ENCODE results near the gene PSMG4.

The PSMG4 gene

DNA sequence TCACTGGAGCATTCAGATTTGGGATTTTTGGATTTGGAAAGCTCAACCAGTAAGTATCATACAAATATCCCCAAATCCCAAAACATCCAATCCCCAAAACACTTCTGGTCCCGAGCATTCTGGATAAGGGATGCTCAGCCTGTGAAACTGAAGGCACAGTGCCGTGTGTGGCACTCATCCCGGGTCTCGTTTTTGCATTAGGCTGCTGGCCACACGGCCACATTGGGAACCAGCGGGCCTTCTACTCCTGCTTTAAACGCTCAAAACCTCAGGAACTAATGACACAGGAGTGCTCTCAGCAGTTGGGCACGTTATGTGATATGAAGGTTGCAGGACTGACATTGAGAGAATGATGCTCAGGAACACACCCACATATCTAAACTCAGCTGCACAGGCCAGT is 35.6 kb downstream of the PSMG4 start:
- intact Hi-C loops (cut with DNase I) = no loop called here
- DNase-seq = peak in 13 of 42 donors; percentile 2 to 37 (median 10)

DNA sequence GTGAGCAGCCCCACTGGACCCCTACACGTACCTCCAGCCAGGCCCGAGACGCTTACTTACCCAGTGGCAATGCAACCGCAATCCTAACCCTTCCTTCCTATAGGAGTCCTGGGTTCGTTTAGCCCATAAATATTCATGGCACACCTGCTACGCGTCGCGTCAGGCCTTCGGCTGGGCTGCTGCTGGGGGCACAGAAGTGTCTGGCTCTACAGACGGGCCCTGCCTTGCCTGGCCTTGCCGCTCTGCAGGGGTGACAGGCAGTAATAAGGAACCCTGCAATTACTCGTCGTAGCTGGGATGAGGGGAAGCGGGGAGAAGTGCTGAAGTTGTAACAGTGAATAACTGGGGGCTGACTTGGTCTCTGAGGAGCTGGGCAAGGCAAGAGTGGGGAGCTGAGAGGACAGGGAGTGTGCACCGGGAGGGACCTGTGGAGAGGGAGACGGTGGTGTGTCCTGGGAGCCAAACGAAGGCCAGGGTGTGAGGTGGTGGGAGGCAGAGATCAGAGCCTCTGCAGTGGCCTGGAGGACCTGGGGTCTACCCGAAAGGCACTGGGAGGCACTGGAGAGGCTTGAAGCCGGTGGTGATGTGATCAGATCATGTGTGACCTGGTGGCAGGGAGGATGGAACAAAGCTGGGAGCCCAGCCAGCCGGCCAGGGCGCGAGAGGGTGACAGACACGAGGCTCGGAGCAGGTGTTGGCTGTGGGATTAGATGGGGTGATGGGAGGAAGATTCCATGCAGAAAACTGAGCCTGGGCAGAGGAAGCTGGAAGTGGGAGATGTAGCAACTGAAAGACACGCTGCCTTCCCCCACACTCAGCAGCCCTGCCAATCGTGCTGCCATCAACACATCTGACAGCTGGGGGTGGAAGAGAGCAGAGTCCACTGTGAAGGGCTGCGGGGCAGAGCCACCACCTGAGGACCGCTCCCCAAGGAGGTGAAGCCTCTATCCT is 36.4 kb downstream of the PSMG4 start:
- intact Hi-C loops (cut with DNase I) = no loop called here
- peak in 35 of 42 donors; percentile 33 to 81 (median 54) for DNase-seq

DNA sequence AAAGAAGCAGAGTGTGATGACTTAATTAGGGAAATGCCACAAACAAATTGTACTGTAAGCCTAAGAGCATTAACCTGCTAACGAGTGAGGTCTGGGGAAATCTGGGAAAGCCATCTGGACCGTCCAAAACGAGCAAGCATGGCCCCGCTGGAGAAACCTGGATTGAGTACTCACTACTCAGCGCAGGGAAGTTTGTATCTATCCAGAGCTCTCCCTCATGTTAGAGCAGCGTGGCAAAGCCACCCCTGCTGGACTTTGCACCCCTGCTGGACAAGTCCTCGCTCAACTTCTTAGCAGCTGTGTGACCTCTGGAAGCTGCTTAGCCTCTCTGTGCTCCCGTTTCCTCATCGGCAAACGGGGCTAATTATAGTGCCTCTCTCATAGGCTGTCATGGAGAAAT is 37.3 kb downstream of the PSMG4 start:
- intact Hi-C loops (cut with DNase I) = no loop called here
- DNase-seq = peak in 14 of 42 donors; percentile 3 to 25 (median 8)

DNA sequence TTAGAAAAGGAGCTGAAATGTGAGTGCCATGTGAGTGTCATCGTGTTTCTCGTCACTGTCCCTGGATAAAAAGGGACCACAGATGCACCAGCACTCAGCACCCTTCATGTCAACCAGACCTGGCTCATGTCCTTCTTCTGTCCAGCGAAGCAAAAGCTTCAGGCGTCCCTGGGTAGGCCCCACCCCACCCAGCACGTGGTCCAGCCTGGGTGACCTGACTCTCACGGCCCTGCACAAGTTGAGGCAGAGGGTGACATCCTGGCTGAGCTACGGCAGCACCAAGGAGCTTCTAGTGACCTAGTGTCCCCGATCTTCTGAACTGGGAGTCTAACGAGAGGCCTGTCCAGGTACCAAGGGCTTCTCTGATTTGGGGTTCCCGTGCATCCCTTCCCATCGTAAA is 37.8 kb downstream of the PSMG4 start:
- intact Hi-C loops (cut with DNase I) = no loop called here
- peak in 14 of 42 donors; percentile 1 to 42 (median 12) for DNase-seq

DNA sequence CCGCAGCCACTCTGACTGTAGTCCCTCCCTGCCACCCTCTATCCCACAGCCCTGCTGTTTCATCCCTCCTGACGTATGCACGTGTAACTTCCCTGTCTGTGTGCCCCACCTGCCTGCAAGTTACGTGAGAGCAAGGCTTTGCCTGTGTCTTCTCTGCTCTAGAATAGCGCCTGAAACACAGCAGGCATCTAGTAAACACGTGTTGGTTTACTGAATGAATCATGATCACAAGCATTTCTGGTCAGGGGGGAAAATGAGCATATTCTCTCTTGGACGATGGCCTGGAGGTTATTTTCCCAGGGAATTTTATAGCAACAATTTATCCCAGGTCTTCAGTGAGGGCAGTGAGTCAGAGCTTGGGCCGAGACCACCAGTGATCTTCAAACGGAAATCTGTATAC is 38.3 kb downstream of the PSMG4 start:
- DNase-seq = peak in 8 of 42 donors; percentile 3 to 28 (median 8)

DNA sequence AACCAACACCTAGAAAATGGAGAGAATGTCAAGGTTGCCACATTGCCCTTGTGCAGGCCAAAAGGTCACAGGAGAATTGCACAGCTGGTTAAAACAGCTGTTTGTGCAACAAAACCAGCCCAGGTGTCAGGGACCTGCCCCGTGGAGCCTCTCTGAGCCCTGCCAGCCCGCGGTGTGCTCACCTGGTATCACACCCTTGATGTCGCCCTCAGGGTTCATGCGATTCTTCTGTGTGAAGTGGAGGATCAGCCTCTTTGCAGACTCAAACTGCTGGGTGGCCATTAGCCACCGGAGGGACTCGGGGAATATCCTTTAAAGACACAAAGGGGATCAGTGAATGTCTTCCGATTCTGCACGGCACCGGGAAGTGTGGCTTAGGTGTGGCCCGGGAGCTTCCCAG is 39.2 kb downstream of the PSMG4 start:
- peak in 16 of 42 donors; percentile 2 to 43 (median 12) for DNase-seq
- intact Hi-C loops (cut with DNase I) = no loop called here

More for the DNA sequence above, 38.3 kb downstream of the PSMG4 start:
- intact Hi-C loops (cut with DNase I) = no loop called here

DNA sequence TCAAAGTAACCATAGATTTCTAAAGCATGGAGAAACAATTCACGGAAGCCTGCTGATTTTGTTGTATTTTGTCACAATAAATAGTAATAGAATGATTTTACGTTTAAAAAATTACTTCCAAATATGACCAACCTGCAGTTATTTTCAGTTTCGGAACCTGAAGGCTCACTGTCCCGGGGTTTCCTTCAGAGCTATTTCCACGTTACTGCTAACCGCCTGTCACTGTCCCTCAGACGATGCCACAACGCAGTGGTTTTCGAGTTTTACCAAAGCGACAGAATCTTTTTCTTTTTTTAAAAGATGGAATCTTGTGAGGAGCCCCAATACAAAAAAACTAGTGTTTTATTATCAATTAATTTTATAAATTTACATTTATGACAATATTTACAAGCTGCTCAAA is 40.5 kb downstream of the PSMG4 start:
- intact Hi-C loops (cut with DNase I) = no loop called here
- DNase-seq = peak in 11 of 42 donors; percentile 1 to 25 (median 5)

DNA sequence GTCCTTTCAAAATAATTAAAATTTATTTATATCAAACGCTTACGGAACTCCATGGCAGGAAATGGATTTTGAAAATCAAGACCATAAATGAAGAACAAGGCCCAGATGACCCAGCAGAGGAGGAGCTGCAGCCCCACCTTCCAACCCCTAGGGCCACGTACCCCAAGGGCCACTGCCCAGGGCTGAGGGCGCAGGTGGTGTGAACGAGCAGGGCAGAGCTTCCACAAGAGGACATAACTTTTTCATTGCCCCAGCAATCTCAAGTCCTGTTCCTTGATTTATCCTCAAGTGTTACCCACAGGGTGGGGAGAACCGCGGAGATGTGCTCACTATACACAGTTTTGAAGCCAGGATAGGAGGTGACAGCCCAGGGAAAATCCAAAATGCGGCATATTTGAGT is 42.8 kb downstream of the PSMG4 start:
- intact Hi-C loops (cut with DNase I) = no loop called here
- DNase-seq = peak in 7 of 42 donors; percentile 3 to 30 (median 8)

DNA sequence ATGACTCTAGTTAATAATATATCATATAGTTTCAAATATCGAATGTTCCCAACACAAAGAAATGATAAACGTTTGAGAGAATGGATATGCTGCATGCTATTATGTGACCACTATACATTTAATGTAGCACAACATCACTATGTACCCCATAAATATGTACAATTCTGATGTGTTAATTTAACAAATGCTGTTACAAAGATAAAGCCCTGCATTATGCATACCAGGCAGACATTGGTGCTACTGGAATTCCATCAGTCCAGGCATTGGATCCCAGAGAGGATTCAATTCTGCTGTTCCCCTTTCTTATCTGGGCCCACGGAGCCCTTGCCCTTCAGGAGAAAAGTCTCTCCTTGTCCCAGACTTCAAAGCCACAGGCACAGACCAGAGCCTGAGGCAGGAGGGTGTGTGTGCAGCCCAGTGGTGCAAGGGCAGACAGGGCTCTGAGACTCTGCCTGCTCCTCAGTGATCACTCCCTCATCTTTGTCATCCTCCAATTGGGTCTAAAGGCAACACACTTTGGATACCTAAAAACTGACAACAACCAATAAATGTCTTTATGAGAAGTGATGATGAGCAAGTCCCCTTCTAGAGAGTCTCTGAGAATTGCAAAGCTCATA is 45.2 kb downstream of the PSMG4 start:
- intact Hi-C loops (cut with DNase I) = no loop called here
- peak in 6 of 42 donors; percentile 1 to 23 (median 7) for DNase-seq

DNA sequence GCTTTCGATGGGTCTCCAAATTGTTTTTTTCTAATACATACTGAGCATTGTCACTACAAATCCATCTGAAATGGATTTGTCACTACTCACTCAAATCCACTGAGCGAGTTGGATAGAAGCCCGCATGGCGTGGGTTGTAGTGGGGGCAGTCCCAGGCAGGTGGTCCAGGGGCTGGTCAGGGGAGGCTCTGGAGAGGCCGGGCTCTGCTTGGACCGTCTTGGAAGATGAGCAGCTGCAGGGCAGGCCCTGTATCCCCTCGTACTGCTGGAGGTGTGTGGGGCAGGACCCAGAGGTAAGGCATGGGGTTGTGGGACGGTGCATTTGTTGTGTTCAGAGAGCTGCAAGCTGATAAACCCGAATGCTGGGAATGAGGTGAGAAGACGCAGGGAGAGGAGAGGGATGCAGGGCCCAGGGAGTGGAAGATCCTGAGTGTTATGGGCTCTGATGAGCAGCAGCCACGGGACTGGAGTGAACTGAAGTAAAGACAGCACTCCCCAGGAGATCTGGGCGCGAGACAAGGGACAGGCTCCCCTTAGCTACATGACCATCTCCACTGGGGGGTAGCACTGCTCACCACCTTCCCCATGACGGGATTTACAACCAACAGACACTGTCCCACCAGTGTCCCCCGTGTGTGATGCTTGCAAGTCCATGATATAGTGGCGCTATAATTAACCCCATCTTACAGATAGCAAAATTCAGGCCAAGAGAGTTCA is 45.9 kb downstream of the PSMG4 start:
- intact Hi-C loops (cut with DNase I) = no loop called here

DNA sequence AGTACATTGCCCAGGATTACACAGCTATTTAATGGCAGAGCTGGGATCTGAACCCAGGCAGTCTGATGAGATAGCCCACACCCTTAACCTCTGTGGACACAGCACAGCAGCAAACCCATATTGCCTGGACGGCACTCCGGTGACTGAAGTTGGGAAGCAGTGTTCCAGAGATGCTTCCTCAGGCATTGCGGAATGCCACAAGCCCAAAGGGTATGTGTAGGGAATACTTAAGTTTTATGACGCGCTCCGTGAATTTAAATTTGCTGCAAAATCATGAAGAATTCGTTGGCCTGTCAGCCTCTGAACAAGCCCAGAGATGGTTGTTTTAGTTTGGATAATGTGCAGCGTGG is 46.4 kb downstream of the PSMG4 start:
- intact Hi-C loops (cut with DNase I) = no loop called here
- peak in 7 of 42 donors; percentile 1 to 13 (median 7) for DNase-seq

More for the DNA sequence above, 45.9 kb downstream of the PSMG4 start:
- peak in 13 of 42 donors; percentile 4 to 30 (median 9) for DNase-seq

DNA sequence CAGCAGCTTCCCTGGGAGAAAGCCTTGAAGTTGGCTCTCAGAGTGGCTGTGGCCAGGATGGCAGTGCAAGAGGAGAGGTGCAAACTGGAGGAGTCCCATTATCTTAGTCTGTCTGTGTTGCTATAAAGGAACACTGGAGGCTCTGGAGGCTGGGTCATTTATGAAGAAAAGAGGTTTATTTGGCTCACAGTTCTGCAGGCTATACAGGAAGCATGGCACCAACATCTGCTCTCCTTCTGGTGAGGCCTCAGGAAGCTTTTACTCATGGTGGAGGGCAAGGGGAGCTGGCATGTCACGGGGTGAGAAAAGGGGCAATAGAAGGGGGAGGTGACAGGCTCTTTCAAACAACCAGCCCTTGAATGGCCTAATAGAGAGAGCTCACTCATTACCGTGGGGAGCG is 47.1 kb downstream of the PSMG4 start:
- intact Hi-C loops (cut with DNase I) = no loop called here

DNA sequence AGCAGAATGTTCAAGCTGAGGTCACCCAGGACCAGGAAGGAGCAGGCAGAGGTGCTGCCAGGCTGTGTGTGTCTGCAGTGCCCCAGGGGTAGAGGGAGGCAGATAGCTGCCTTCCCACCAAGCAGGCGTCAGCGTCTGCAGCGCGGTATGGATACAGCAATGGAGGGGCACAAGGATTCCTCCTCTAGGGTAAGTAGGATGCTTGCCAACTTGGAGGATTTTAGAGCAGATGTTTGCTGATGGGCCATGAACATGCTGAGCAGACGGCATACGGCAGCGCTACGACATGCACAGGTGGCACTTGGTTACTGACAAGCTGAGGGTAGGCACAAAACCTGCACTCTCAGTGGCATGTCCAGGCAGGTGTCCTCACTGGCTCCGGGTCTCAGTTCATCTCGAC is 48.1 kb downstream of the PSMG4 start:
- DNase-seq = peak in 14 of 42 donors; percentile 2 to 38 (median 9)
- intact Hi-C loops (cut with DNase I) = no loop called here

More for the DNA sequence above, 47.1 kb downstream of the PSMG4 start:
- peak in 8 of 42 donors; percentile 0 to 9 (median 4) for DNase-seq

DNA sequence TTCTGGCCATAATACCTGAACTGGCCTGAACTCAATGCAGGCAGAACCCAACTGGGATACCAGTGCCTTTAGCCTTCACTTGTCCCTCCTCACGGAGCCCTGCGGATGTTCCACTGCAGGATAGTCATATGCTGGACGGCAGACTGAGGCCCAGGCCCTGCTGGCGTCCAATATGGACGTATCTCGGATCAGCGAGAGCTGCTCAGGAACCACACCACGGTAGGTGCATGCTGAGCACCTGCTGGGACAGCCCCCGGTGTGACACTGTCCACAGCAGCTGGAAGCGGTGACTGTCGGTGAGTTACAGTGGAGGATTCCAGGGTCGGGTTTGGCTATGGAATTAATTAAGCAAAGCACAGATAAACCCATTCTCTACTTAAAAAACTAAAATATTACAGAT is 48.7 kb downstream of the PSMG4 start:
- peak in 12 of 42 donors; percentile 3 to 34 (median 10) for DNase-seq
- intact Hi-C loops (cut with DNase I) = no loop called here

DNA sequence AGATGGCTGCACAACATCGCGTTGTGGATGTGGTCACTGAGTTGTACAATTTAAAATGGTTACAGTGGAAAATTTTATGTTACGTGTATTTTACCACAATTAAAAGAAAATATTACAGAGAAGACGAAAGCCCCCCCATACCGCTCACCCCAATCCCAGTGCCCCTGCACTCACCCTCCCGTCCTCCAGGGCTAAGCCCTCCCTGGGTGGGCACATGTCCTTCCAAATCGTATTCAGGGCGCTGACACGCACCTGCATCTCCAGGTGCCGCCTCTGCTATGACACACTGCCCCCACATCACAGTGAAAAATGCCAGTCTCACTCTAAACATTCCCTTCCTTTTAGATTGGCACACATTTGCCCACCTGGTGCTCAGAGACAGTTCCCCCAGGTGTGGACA is 49.4 kb downstream of the PSMG4 start:
- intact Hi-C loops (cut with DNase I) = no loop called here
- DNase-seq = peak in 12 of 42 donors; percentile 2 to 42 (median 16)

DNA sequence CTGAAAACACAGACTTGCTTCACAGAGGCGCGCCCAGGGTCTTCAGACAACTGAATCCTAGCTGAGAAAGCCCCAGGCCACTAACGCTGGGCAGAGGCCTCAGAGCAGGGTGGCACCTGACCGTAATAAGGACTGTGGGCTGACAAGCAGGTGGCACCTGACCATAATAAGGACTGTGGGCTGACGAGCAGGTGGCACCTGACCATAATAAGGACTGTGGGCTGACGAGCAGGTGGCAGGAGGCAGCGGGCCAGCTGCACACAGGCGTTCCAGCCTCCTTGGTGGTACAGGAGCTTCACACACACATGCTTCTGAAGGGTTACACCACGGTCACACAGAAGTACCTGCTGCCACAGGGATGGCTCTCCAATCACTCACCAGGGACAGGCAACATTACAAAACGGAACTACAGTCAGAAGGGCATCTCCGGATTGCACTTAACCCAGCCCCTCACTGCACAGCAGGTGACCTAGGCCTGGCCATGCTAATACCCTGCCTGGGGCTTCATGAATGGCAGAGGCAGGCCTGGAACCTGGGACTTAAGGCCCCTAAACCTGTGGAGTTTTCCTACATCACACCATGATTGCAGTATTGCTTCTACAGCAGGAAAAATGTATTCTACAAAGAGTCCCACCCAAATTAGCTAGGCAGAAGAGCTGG is 50.8 kb downstream of the PSMG4 start:
- DNase-seq = peak in 9 of 42 donors; percentile 5 to 36 (median 12)
- intact Hi-C loops (cut with DNase I) = no loop called here

DNA sequence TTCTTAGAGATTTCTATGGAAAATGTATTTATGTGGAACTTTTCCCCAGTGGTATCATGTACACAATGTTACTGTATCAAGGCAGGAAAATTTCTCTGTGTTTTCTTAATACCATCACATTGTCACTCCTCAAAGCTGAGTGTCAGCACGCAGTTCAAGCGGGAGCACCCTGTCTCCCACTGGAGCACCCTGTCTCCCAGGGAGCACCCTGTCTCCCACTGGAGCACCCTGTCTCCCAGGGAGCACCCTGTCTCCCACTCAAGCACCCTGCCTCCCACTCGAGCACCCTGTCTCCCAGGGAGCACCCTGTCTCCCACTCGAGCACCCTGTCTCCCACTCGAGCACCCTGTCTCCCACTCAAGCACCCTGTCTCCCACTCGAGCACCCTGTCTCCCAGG is 51.3 kb downstream of the PSMG4 start:
- DNase-seq = peak in 10 of 42 donors; percentile 5 to 50 (median 26)
- intact Hi-C loops (cut with DNase I) = no loop called here

DNA sequence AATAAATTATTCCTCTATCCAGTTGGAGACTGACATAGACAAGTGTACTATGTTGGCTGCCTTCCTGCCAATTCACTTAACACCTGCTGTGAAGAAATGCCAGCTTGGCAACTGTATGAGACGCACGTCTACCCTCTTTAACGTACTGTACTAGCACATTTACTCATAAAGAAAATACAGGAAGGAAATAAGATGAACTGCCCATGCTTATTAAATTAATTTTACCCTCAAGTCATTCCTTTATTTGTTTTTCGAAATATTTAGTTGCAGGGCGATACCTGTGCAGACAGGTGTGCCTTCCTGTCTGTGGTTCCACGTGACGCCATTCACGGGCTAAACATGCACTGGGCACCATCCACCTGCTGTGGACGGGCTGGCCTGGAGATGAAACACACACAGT is 52.0 kb downstream of the PSMG4 start:
- peak in 8 of 42 donors; percentile 6 to 36 (median 16) for DNase-seq

DNA sequence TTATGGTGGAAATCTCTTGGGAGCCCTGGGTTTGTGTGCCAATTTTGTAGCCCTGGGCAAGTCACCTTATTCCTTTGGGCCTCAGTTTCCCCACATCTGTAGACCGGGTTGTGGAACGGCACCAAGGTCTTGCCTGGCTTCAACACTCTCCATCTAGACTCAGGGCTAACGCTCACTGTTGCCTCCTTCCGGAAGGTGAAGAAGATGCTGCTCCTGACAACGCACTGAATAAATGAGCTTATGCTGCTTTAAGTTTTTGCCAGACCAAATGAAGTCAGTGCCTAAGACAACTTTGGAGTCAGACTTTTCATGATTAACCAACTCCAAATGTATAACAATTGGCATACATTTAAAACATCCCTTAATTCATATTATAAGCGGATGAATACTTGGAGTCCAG is 53.1 kb downstream of the PSMG4 start:
- DNase-seq = peak in 6 of 42 donors; percentile 2 to 27 (median 12)
- intact Hi-C loops (cut with DNase I) = no loop called here

More for the DNA sequence above, 52.0 kb downstream of the PSMG4 start:
- intact Hi-C loops (cut with DNase I) = no loop called here
